GM21447 (cell line): ENCODE data around the gene RAB11FIP4.

Experiments
- ATAC-seq: cut with Tn5 transposase; IDR thresholded peaks from one replicate; pipeline ENCODE4 v1.9.1; 2021; ENCODE audit not compliant: unreplicated experiment

RAB11FIP4 gene

GRCh38 chr17:31522284-31522931, 130.9 kb downstream of the RAB11FIP4 start:
- no peak for ATAC-seq

- ATAC-seq, result no peak
Measured at GRCh38 chr17:31522987-31523495, 131.6 kb downstream of the RAB11FIP4 start.

GRCh38 chr17:31523862-31524730, 132.6 kb downstream of the RAB11FIP4 start:
- ATAC-seq, result no peak

- ATAC-seq, result no peak
Measured at GRCh38 chr17:31524926-31525800, 133.7 kb downstream of the RAB11FIP4 start.

- ATAC-seq, result no peak
Measured at GRCh38 chr17:31525801-31526549, 134.5 kb downstream of the RAB11FIP4 start.

- no peak for ATAC-seq
Measured at GRCh38 chr17:31527606-31528005, 136.1 kb downstream of the RAB11FIP4 start.

GRCh38 chr17:31528291-31528874, 136.9 kb downstream of the RAB11FIP4 start:
- no peak for ATAC-seq

- no peak for ATAC-seq
Measured at GRCh38 chr17:31529841-31530251, 138.4 kb downstream of the RAB11FIP4 start.

- no peak for ATAC-seq
Measured at GRCh38 chr17:31530391-31530985, 139.0 kb downstream of the RAB11FIP4 start.

GRCh38 chr17:31531336-31531980, 140.0 kb downstream of the RAB11FIP4 start:
- no peak for ATAC-seq

GRCh38 chr17:31532081-31532480, 140.6 kb downstream of the RAB11FIP4 start:
- no peak for ATAC-seq

- no peak for ATAC-seq
Measured at GRCh38 chr17:31532526-31532925, 141.1 kb downstream of the RAB11FIP4 start.

- no peak for ATAC-seq
Measured at GRCh38 chr17:31533546-31534155, 142.2 kb downstream of the RAB11FIP4 start.

GRCh38 chr17:31534223-31534888, 142.9 kb downstream of the RAB11FIP4 start:
- ATAC-seq, result no peak

- ATAC-seq, result peak; percentile 77
Measured at GRCh38 chr17:31535581-31535981, 144.1 kb downstream of the RAB11FIP4 start.

GRCh38 chr17:31536451-31536850, 145.0 kb downstream of the RAB11FIP4 start:
- ATAC-seq, result no peak

GRCh38 chr17:31537565-31538011, 146.1 kb downstream of the RAB11FIP4 start:
- no peak for ATAC-seq
